SK-N-SH (cell line): Measurements from ENCODE around the gene COX10. TPM values are rescaled to one million over a fixed set of nuclear protein-coding genes. Genes with fewer than 3 reads are reported as not detected.

Experiments
- CTCF ChIA-PET: fragments of 300-600, 350-600 bp; formaldehyde crosslinking; extraction: SDS; loops from one replicate; lab custom pipeline; 2021; lab: Yijun Ruan, JAX
- POLR2A ChIA-PET: fragments of 350-600 bp; sonication (Branson Sonifier 250); formaldehyde crosslinking; extraction: SDS; loops from one replicate; lab custom pipeline; 2020; ENCODE audit warnings: antibody characterized with exemption, inconsistent platforms; lab: Yijun Ruan, JAX
- DNase-seq: peaks from one replicate; pipeline ENCODE4 v3.0.0; 2012
- H2AFZ ChIP-seq: fragments of 200-600 bp; sonication (generic); 2 replicates; pipeline ENCODE4 v1.8.1; 2016; ENCODE audit warnings: antibody characterized with exemption, mild to moderate bottlenecking, low read depth
- H3F3A ChIP-seq: fragments of 200-600 bp; sonication (generic); replicated peaks from 2 replicates; pipeline ENCODE3; 2016; ENCODE audit warnings: antibody characterized with exemption, mild to moderate bottlenecking; ENCODE audit not compliant: insufficient read depth
- H3K27ac ChIP-seq, 2 experiments: fragments of 200-500 bp in 1 of 2; fragments of 200-600 bp in 1 of 2; sonication (Bioruptor generic) in 1 of 2; sonication (generic), shearing (Covaris generic) in 1 of 2; 2 replicates each; pipeline versions ENCODE4 v1.5.1 to v1.6.1; 2014 to 2016; ENCODE audit warnings: low read depth in 2 of 2, inconsistent platforms in 1 of 2, low read length in 1 of 2, mild to moderate bottlenecking in 1 of 2, mixed read lengths in 1 of 2
- H3K27me3 ChIP-seq: fragments of 200-600 bp; sonication (generic), shearing (Covaris generic); 2 replicates; pipeline ENCODE4 v1.6.1; 2016; ENCODE audit warnings: mixed run types; ENCODE audit not compliant: insufficient read depth
- H3K36me3 ChIP-seq, 2 experiments: fragments of 200-500 bp in 1 of 2; fragments of 200-600 bp in 1 of 2; sonication (Bioruptor generic) in 1 of 2; sonication (generic) in 1 of 2; replicated peaks in 1 of 2; 2 replicates each; pipeline versions ENCODE3 to v1.5.1; 2014 to 2016; ENCODE audit warnings: low read length in 1 of 2, mild to moderate bottlenecking in 1 of 2; ENCODE audit not compliant: insufficient read depth in 2 of 2, control insufficient read depth in 1 of 2
- H3K4me1 ChIP-seq, 2 experiments: fragments of 200-500 bp in 1 of 2; fragments of 200-600 bp in 1 of 2; sonication (Bioruptor generic) in 1 of 2; sonication (generic), shearing (Covaris generic) in 1 of 2; 2 replicates each; pipeline versions ENCODE4 v1.5.1 to v1.6.1; 2014 to 2016; ENCODE audit warnings: low read depth in 1 of 2, low read length in 1 of 2, mixed run types in 1 of 2; ENCODE audit not compliant: insufficient read depth in 2 of 2, control insufficient read depth in 1 of 2
- H3K4me2 ChIP-seq: fragments of 200-600 bp; sonication (generic), shearing (Covaris generic); 2 replicates; pipeline ENCODE4 v1.6.1; 2017; ENCODE audit warnings: mixed run types
- H3K4me3 ChIP-seq, 2 experiments: fragments of 200-500 bp in 1 of 2; fragments of 200-600 bp in 1 of 2; sonication (Bioruptor generic) in 1 of 2; sonication (generic), shearing (Covaris generic) in 1 of 2; 2 replicates each; pipeline versions ENCODE4 v1.5.1 to v1.8.1; 2014 to 2016; ENCODE audit warnings: low read depth in 2 of 2, inconsistent platforms in 1 of 2, low read length in 1 of 2, mild to moderate bottlenecking in 1 of 2, mixed read lengths in 1 of 2, moderate library complexity in 1 of 2
- H3K79me2 ChIP-seq: fragments of 200-600 bp; sonication (generic); 2 replicates; pipeline ENCODE4 v1.8.1; 2017; ENCODE audit warnings: mild to moderate bottlenecking; ENCODE audit not compliant: insufficient read depth
- H3K9ac ChIP-seq: fragments of 200-600 bp; sonication (generic); 2 replicates; pipeline ENCODE4 v1.6.1; 2017; ENCODE audit warnings: mixed run types
- H3K9me2 ChIP-seq: fragments of 200-600 bp; sonication (generic); 2 replicates; pipeline ENCODE4 v1.6.1; 2017; ENCODE audit warnings: mixed run types
- H3K9me3 ChIP-seq: fragments of 200-600 bp; sonication (generic); 2 replicates; pipeline ENCODE4 v1.6.1; 2017; ENCODE audit warnings: mixed run types, mild to moderate bottlenecking, moderate library complexity
- H4K20me1 ChIP-seq: fragments of 200-600 bp; sonication (generic); 2 replicates; pipeline ENCODE4 v1.6.1; 2017; ENCODE audit warnings: mild to moderate bottlenecking, mixed run types; ENCODE audit not compliant: insufficient read depth
- CTCF ChIP-seq: fragments of 200-600 bp; sonication (generic); IDR thresholded peaks from 2 replicates; pipeline ENCODE4 v1.6.1; 2017; ENCODE audit warnings: antibody characterized with exemption, mild to moderate bottlenecking, moderate library complexity
- JUND ChIP-seq: IDR thresholded peaks from 2 replicates; pipeline ENCODE4 v1.4.0; 2012
- REST ChIP-seq: IDR thresholded peaks from 2 replicates; pipeline ENCODE4 v1.6.1; 2012; ENCODE audit warnings: mild to moderate bottlenecking, low read depth, low read length, moderate library complexity
- RFX5 ChIP-seq: IDR thresholded peaks from 2 replicates; pipeline ENCODE4 v1.6.1; 2012; ENCODE audit warnings: mild to moderate bottlenecking, improper control_type of control experiment, low read length
- SMC3 ChIP-seq: IDR thresholded peaks from 2 replicates; pipeline ENCODE4 v1.6.1; 2012; ENCODE audit warnings: low read depth, low read length, improper control_type of control experiment
- USF1 ChIP-seq: IDR thresholded peaks from 2 replicates; pipeline ENCODE4 v1.4.0; 2012; ENCODE audit warnings: low read depth, borderline replicate concordance
- WGBS: methylation state at CpG from one replicate; pipeline ENCODE4 v1.1.6; 2017; ENCODE audit warnings: low lambda C conversion rate; 5-methylcytosine and 5-hydroxymethylcytosine counted together
- polyA plus RNA-seq, 3 experiments: library from polyadenylated mRNA; depleted of rRNA; stranded (reverse); fragments of >200 nt; gene quantifications; 2 replicates each; pipeline ENCODE4 v1.2.3, GENCODE V29; 2012
- TF ChIP-seq, protein P1 (sequence below): fragments of 150-350 bp; IDR thresholded peaks from 2 replicates; pipeline ENCODE4 v1.6.1; 2016; ENCODE audit warnings: mild to moderate bottlenecking, low read depth, low read length
- TF ChIP-seq, protein P2 (sequence below): IDR thresholded peaks from 2 replicates; pipeline ENCODE4; 2012

Gene COX10
- polyA plus RNA-seq, 1 of the 3 experiments (the other 2 are of a cell fraction) = 8.7 TPM

GRCh38 chr17:14206891-14207290 is 137.6 kb downstream of the COX10 start:
- no peak overlapping the region for H2AFZ ChIP-seq
- CTCF ChIA-PET = interaction anchor here (1.0 kb wide), 1 partner anchor 9 kb away, joined by 3 read pairs; no protein-coding TSS in a partner anchor
- H3K9ac ChIP-seq = no peak overlapping the region
- H3F3A ChIP-seq = no peaks in the 10 kb centered on the region
- 96% methylated on average over 29 of the region's 29 CpGs for WGBS
- no peaks in the 10 kb centered on the region for H3K9me2 ChIP-seq
- H3K4me2 ChIP-seq = no peak overlapping the region
- H3K27me3 ChIP-seq = no peaks in the 10 kb centered on the region
- peaks cover 0 to 19% of the 10 kb centered on the region in 2 experiments for H3K36me3 ChIP-seq
- DNase-seq = no peak
- H4K20me1 ChIP-seq = no peaks in the 10 kb centered on the region
- no peak for TF ChIP-seq SMC3
- no peak for TF ChIP-seq JUND
- TF ChIP-seq CTCF = no peak
- TF ChIP-seq REST = no peak
- TF ChIP-seq RFX5 = no peak
- TF ChIP-seq, protein P1, sequence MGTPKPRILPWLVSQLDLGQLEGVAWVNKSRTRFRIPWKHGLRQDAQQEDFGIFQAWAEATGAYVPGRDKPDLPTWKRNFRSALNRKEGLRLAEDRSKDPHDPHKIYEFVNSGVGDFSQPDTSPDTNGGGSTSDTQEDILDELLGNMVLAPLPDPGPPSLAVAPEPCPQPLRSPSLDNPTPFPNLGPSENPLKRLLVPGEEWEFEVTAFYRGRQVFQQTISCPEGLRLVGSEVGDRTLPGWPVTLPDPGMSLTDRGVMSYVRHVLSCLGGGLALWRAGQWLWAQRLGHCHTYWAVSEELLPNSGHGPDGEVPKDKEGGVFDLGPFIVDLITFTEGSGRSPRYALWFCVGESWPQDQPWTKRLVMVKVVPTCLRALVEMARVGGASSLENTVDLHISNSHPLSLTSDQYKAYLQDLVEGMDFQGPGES = no peak
- TF ChIP-seq, protein P2, sequence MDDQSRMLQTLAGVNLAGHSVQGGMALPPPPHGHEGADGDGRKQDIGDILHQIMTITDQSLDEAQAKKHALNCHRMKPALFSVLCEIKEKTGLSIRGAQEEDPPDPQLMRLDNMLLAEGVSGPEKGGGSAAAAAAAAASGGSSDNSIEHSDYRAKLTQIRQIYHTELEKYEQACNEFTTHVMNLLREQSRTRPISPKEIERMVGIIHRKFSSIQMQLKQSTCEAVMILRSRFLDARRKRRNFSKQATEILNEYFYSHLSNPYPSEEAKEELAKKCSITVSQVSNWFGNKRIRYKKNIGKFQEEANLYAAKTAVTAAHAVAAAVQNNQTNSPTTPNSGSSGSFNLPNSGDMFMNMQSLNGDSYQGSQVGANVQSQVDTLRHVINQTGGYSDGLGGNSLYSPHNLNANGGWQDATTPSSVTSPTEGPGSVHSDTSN = no peak
- no peaks in the 10 kb centered on the region for H3K9me3 ChIP-seq
- H3K4me1 ChIP-seq = no peaks in the 10 kb centered on the region
- no peak overlapping the region for H3K27ac ChIP-seq
- no peak overlapping the region for H3K4me3 ChIP-seq
- no peaks in the 10 kb centered on the region for H3K79me2 ChIP-seq
- POLR2A ChIA-PET = no interaction called here

DNA sequence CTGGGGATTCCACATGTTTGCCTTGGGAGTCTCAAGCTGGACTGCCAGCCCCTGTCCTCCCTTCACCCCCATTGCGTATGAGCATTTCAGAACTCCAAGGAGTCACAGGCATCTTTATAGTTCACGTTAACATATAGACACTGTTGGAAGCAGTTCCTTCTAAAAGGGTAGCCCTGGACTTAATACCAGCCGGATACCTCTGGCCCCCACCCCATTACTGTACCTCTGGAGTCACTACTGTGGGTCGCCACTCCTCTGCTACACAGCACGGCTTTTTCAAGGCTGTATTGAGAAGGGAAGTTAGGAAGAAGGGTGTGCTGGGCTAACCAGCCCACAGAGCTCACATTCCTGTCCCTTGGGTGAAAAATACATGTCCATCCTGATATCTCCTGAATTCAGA is 138.5 kb downstream of the COX10 start:
- Histone ChIP-seq H3K4me1 (no peaks in the 10 kb centered on the region), H4K20me1 (no peaks in the 10 kb centered on the region), H3F3A (no peaks in the 10 kb centered on the region), H3K9me2 (no peaks in the 10 kb centered on the region), H3K4me2 (no peak overlapping the region), H2AFZ (no peak overlapping the region), H3K36me3 (peaks cover 0 to 19% of the 10 kb centered on the region in 2 experiments), H3K79me2 (no peaks in the 10 kb centered on the region), H3K4me3 (no peak overlapping the region), H3K9ac (no peak overlapping the region), H3K27me3 (no peaks in the 10 kb centered on the region), H3K27ac (no peak overlapping the region), H3K9me3 (no peaks in the 10 kb centered on the region)
- ChIA-PET POLR2A (no interaction called here), CTCF (interaction anchor here (0.6 to 1.0 kb wide), 3 partner anchors 10 to 720 kb away, joined by 3 to 4 read pairs (median 3); no protein-coding TSS in a partner anchor)
- WGBS = 98% methylated on average over 5 of the region's 5 CpGs
- DNase-seq = no peak
- TF ChIP-seq USF1 = no peak
